CD4-positive, alpha-beta T cell treated with Interleukin-15 for 1 hour (primary cell): ENCODE data around the gene MED12L.

Experiments used
- DNase-seq: peaks from one replicate; pipeline ENCODE4 v3.0.0-alpha.2; 2020

The MED12L gene

DNA sequence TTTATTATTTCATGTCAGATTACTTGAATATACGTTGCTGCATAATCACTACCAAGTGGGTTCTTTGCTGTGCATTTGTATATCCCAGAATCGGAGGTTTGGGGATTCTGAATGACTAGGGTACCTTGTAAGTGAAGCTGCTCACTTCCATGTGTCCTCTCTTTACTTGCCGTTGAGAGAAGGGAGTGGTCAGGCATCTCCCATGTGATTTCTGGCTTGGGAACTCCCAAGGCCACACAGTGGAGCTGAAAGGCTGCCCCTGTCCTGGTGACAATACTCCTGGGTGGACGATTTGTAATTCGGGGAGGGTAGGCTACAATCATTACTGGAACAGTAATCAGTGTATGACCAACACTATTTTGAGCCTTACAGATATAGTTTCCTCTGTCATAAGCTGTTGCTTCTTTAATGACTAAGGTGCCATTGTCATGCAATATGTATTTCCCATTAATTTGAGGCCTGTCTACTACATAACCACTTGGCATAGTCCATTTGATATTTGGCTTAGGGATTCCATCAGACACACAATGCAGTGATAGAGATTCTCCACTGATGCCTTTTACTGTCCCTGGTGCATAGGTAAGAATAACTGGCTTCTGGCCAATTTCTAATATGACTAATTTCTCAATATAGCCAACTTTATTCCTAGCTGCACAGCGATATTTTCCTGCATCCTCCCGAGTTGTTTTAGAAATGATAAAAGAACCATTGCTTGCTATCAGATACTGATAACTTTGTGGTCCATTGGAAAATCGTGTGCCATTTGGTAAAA, 351.4 kb downstream of the MED12L start:
- DNase-seq = no peak

DNA sequence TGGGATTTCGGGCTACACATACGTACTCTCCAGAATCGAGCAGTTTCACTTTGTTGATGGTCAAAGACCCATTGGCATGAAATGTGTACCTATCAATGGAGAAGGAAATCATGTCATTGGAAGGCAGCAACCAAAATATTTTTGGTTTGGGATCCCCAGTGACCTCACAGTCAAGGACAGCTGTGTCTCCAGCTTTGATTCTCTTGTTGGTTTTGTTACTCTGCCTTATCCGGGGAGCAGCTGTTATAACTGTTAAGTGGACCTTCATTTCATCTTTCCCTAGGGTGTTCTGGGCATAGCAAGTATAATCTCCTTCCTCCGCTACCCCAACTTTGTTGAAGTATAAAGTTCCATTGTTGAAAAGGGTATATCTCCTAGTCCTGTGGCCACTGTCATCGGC, 352.4 kb downstream of the MED12L start:
- no peak for DNase-seq

DNA sequence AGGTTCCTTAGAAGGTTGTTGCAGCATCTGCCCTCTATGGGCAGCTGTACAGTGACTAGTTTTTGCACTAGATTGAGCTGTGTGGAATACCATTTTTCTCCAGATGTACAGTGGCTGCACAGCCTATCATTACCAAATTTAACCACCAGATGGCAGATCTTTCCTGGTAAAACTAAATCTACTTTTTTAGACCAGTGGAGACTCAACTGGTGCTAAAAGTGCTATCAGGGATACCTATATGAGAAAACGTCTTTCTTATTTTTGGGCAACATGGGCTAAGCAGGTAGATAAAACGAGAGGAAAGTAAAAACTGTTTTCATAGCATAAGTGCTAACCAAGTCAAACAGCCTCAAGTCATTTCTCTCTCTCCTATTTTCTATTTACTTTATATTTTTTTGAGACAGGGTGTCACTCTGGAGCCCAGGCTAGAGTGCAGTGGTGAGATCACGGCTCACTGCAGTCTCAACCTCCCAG, 354.2 kb downstream of the MED12L start:
- no peak for DNase-seq

DNA sequence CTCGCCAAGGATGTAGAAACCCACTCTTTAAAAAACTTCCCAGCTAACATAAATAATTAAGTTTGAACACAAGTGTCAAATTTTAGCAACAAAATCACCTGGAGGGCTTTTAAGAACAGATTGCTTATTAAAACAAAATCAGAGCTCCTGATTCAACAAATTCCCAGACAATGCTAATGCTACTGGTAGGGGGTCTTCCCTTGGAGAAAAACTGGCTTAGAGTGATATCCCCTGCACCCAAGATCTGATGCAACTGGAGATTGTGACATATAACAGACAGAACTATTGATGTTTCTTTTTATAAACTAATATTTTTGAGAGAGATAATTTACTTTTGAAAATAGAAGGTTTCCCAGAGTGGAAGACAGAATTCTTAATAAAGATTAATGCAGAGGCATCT, 355.5 kb downstream of the MED12L start:
- no peak for DNase-seq

DNA sequence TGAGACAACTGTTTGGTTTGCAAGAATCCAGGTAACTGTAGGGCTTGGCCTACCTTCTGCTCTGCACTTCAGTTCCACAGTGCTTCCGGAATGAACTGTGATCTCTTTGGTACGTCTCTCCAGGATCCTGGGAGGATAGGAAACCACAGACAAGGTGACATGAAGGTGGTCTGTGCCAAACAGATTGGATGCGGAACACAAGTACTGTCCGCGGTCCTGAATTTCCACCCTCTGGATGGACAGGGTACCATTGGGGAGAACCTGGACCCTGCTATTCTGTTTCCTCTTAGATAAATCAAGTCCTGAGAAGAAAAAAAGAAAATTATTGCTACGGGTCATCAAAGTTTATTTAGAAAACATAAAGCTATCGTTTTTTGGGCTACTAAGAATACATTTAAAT, 358.1 kb downstream of the MED12L start:
- no peak for DNase-seq

DNA sequence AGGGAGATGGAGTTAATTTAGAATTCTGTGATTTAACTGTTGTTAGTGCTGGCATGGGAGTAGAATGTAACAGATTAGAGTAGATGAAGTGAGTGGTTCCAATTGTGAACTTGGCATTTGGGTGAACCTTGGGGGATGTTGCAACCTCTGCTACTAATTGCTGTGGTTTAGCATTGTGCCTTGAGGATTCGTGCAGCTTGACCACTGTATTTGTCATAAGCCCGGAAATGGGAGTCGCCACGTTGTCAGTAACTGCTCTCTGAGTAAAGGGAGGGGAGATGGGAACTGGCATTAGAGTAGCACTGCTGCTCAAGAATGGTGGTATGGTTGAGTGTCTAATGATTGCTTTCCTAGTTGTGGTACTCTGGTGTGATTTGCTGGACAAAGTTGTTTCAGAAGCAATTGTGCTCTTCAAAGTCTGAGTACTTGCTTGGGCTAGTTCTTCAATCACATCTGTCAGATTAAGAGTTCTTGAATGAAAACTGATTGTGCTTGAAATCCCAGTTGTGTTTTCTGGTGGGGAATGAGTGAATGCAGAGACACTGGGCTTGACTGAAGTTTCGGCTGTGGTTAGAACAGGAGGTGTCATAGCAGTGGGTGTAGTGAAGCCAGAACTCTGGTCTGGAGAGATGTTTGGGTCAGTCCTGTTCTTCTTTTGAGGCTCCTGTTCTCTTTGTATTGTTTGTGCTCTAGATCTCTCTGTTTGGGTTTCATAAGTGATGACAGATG, 360.0 kb downstream of the MED12L start:
- peak; percentile 36 for DNase-seq

DNA sequence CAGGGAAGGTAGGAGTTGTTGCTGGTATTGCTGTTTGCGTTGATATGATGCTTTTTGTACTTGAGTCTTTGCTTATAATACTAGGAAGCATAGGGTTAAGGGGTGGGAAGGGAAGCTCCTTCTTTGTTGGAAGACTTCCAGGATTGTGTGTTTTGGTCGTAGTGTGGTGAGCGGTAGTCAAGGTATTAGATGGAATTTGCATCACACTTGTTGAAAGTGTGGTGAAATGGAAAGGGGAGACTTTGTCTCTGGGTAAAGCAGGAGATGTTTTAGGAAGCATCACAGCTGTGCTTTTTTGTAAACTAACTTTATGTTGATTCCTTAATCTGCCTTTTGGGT, 360.5 kb downstream of the MED12L start:
- DNase-seq = no peak

DNA sequence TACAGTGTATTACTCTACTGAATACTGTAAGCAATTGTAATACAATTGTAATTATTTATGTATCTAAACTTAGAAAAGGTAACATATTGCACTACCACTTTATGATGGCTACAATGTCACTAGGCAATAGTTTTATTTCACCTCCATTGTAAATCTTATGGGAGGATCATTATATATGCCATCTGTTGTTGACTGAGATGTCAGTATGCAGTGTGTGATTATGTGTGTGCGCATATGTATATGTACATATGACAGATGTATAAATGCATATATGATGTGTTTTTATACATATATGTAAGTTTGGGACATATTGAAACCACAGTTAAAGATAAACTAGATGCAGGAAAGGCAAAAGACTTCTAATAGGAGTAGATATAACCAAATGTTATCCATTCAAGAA, 366.9 kb downstream of the MED12L start:
- no peak for DNase-seq

DNA sequence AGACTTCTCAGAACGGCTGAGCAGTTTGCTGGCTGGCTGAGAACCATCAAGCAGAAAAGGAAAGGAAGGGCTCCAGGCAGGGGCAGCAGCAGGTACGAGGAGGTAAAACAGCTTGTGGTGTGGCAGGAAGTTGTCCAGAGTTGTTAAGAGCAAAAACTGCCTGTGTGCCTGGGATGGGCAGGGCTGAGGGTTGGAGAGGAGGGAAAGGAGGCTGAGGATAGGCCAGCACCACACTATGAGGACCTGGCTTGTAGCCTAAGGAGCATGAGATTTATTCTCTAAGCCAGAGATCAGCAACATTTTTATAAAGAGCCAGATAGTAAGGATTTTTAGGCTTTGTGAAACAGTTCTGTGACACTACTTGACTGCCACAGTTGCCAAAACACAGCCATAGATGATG, 367.4 kb downstream of the MED12L start:
- no peak for DNase-seq

DNA sequence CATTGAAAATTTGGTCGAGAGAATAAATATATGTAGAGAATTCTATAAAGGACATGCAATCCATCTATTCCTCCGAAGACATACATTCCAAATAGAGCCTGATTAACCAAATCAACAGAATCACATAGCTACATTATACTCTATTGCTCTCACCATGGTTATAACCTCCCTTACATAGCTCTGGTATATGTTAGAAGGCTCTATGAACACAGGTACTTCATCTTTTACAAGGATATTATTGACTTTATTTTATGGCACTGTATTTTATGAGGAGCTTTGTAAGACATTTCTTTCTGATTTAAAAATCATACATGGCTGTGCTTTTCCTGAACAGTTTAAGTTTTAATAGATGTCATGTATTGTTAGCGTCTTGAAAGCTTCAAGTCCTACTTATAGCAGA, 370.6 kb downstream of the MED12L start:
- DNase-seq = no peak

DNA sequence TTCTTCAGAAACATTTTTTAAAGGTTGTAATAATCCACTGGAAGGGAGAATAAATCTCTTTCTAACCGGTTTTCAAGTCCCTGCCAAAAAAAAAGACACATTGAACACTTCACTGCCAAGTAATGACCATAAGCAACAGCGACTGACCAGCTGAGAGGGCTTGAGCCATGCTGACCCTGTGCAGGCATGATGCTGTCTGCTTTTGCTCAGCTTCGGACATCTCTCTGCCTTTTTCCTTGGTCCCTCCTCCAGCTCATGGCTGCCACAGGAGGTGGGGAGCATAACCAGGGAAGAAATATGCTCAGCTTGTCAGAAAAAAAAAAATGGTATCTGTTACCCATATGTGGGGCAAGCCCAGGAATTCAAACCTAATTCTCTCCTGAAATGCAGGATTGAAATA, 373.9 kb downstream of the MED12L start:
- DNase-seq = no peak

DNA sequence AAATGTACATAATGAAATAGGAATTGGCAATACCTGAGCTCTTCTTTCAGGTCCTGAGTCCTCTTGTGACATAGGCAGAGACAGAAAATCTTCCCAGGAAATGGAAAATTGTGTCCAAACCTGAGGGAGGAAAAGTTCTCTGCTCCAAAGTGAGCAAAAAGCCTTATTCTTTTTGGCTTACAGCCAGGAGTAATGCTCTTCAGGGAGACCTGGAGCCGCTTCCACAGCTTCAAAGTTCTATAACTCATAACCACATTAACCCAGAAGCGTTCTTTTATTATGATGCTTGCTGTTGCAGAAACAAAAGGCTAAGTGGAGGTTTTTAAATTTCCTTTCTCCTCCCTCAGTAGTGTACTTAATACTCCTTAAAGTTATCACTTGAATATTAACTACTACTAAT, 374.8 kb downstream of the MED12L start:
- DNase-seq = no peak

DNA sequence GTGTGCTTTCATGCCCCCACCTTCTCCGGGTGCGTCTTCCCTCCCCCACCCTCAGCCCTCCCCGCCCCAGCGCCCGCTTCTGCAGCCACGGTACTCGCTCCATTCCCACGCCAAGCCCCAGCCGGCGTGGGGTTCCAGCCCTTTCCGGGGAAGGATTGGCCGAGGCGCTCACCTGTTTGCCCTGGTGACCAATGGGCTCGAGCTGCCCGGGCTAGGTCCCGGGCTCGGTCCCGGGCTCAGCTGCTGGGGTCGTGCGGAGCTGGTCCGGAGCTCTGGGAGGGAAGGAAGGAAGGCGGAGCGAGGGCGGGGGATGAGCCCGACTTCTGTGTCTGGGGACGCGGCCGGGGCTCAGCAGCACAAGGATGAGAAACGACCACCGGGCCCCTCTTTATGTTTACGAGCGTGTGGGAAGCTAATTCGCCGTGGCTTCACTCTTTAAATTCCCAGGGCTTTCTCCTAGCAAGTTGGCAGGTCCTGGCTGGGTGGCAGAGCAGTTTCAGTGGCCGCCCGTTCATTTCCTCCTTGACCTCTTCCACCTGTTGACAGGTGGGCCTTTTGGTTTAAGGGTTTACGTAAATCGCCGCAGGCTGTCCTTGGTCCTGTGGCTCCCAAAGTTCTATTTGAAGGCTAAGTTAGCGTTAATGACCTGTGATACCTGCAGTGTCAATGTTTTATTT, 375.4 kb downstream of the MED12L start, which contains the start of gene IGSF10:
TSS of gene IGSF10 (minus strand) at position 288 of the 677 bp plus-strand sequence. CDS start 2,352 bp downstream, outside the sequence.
- no peak for DNase-seq

DNA sequence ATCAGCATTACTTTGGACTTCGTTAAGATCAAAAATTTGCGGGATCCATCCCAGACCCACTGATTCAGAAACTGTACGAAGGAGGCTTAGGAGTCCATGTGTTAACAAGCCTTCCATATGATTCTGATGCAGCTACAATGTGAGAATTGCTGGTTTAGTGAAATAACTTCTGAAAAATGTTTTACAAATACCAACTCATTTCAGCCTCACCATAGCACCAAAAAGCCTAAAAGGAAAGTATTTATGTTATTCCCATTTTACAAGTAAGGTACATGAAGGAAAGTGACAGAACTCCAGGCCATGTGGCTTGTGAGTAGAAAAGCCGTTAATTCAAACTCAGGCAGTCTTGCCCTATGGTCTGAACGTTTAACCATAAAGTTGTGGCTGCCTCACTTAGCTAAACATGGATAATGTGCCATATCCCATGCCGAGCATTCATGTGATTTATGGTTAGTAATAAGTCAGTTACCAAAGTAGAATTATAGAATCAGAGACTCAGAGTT, 376.9 kb downstream of the MED12L start:
- DNase-seq = no peak

DNA sequence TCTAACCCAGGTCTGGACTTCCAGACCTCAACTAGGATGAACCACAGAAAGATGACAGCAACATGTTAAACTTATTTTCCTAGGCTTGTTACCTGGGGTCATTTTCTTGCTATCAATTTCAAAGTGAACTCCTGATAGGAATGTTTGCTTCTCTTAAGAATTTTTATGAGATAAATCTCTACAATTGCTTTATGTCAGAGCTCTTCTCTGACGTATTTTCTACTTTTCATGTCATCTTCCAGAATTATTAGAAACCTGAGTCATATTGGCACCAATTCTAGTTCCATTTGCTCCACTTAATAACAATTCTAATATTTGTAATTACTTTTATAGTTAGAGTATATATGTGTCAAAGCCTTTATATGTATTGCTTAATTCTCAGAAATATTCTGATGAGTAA, 377.5 kb downstream of the MED12L start:
- DNase-seq = no peak

DNA sequence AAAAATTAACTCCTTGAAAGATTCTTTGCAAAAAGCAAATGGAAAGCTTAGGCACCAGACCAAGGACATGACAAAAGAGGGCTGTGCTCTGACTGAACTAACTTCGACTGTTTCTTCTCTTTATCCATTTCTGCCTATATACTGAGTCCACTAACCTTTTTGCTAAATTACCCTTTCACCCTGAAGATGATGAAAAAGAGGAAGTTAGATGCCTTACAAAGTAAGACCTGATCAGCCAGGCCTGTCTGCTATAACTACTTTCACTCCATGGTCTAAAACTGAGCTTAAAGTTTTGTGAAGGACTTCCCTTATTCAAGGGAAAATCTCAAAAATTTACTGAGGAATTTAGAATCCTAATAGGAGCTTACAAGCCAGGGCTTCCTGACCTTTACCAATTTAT, 381.6 kb downstream of the MED12L start:
- no peak for DNase-seq

DNA sequence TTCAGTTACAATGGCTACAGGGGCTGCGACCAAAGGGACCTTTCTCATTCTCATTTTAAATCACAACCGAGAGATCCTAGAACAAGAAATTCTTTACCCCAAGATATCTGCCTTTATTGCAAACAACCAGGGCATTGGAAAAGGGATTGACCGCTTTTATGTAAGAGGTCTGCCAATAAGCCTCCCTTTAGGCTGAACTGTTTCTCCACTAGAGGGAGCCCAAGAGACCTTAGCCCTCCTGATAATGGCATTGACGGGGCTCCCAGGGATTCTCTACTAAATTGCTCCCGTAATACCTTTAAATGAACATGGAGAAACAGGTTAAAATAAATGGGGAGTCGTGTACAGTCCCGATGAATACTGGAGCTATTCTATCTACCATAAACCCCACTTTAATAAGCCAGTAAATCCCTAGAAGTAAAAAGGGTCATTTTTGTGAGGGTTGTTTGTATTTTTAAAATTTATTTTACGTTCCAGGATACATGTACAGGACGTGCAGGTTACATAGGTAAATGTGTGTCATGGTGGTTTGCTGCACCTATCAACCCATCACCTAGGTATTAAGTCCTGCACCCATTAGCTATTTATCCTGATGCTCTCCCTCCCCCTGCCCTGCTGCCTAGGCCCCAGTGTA, 382.9 kb downstream of the MED12L start:
- DNase-seq = no peak

DNA sequence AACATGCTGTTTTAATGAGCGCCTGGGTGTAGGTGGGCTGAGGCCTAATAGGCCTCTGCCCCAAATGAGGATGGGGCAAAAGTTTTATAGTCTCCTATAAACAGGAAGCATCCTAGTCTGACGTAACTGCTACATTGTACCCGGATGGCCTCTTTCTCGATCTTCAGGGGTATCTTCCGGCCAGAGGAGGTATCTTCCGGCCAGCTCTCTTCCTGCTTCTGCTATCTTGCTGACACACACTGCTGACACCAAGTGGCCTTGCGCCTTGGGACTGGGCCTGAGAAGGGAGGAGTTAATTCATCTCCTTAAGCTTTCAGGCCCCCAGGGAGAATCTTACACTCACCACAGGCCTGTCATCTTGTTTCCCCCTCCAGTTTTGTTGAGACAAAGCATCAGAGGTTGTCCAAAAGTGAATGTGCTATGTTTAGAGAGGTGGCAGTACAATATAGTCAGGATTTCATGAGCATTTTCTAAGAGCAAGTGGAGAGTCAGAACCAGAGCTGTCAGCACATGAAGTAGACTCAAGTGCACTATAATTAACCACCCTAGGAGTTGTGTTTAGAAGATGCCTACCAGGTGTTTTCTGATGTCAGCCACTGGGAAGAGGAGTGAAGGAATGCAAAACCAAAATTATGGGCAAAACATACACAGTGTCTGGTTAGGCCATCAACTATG, 391.0 kb downstream of the MED12L start:
- no peak for DNase-seq

DNA sequence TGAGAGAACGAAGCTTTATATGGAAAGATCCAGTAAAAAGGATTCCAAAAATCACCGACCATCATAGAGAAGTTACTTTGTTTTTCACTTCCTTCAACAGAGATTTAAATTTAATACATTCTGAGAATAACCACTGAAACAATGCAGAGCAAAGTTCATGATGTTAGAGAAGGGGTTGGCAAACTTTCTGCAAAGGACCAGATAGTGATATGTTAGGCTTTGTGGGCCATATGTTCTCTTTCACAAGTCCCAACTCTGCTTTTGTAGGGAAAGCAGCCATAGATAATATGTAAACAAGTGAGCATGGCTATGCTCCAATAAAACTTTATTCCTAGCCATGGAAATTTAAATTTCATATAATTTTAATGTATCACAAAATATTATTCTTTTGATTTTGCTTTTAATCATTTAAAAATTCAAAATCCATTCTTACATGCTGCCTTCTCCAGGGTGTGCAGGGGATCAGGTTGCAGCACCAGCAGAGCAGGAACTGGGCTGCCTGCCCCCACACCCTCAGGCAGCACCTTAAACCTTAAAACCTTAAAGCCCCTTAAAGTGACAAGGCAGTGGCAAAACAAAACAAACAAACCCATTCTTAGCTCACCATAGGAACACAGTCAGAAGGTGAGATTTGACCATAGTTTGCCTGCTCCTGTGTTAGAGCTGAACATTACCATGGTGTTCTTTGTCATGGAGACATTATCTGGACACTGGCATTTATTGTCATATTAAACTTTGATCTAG, 392.3 kb downstream of the MED12L start:
- no peak for DNase-seq

DNA sequence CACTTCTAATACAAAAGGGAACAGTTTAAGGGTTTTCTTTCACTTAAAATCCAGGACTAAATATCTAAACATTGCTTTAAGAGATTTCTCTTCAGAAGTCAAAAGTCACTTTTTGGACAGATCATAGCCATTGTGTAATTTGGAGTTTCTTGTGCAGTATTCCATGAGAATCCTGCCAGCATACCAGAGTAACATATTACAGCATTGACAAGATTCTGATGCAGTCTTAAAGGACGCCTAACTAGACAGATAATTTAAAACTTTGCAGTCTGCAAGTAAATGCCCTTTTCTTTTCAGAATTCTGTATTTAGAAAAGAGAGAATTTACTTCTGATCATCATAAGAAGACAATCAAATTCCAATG, 392.9 kb downstream of the MED12L start:
- no peak for DNase-seq

DNA sequence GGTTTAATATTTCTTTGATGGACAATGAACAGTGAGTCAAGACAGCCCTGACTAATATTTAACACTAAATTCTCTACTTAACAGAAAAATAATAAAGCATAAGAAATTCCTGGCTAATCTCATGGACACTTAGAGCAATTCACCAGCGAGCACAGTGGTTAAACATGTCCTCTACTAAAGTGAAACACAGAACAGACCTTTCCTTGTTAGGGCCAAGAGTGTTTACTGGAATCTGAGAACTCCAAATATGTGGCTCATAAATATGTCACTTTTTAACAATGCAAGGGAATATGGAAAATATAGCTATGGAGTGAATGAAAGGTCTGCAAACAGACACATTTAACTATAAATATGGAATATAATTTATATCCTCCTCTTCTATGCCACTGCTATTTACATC, 394.0 kb downstream of the MED12L start:
- no peak for DNase-seq

DNA sequence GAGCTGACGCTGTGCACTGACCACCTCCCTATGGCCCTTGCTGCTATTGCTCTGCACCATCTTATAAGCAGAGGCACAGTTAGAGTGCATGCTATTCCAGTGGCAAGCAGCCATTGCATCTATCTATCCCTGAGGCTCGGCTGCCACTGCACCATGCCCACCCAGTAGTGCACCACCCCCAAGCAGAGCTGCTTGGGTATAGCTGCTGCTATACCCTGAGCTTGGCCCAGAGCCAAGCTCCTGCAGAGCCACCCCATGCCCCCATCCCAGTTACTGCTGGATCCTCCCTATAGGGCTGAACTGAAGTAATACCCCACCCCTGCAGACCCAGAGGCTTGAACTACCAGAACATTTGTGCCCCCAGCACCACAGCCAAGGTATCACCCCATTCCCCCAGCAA, 395.0 kb downstream of the MED12L start:
- no peak for DNase-seq
